Measurements from ENCODE around the gene GGTA1. TPM values are rescaled to one million over a fixed set of nuclear protein-coding genes. Genes with fewer than 3 reads are reported as not detected.

GGTA1 gene
- total RNA-seq, 1 experiment from 2014 or later: not detected

- H3K36me3 Mint-ChIP-seq (ENCODE audit: insufficient read depth in 1 of 3, low read depth in 3 of 3): no peaks in the 10 kb centered on the region
- H3K27ac Mint-ChIP-seq: no peak overlapping the region; a peak in 1 of 7 replicates
- Histone ChIP-seq H4K91ac (ENCODE audit: insufficient read length, low read depth, low read length) (no peak overlapping the region), H3K27me3 (ENCODE audit: insufficient read depth, low read length) (no peaks in the 10 kb centered on the region), H2BK5ac (ENCODE audit: insufficient read length, low read length) (no peak overlapping the region), H2BK15ac (ENCODE audit: low read depth, low read length) (no peak overlapping the region), H3K79me1 (ENCODE audit: insufficient read depth, low read depth, low read length, poor library complexity, severe bottlenecking) (no peaks in the 10 kb centered on the region), H3K27ac (ENCODE audit: insufficient read length, low read depth, low read length) (no peak overlapping the region), H3K23ac (ENCODE audit: insufficient read length, low read depth, low read length) (no peak overlapping the region), H3K14ac (ENCODE audit: insufficient read depth, low read length) (no peak overlapping the region), H2BK120ac (ENCODE audit: low read depth, low read length, poor library complexity, severe bottlenecking) (no peak overlapping the region), H4K5ac (ENCODE audit: insufficient read length, low read depth, low read length) (no peak overlapping the region), H2BK20ac (ENCODE audit: low read depth, low read length, poor library complexity, severe bottlenecking) (no peak overlapping the region), H3K56ac (ENCODE audit: insufficient read length, low read depth, low read length) (no peak overlapping the region), H3K4ac (ENCODE audit: low read depth, low read length) (no peak overlapping the region), H3K4me2 (ENCODE audit: insufficient read depth, insufficient read length, low read length) (no peak overlapping the region), H3K18ac (ENCODE audit: insufficient read length, low read depth, low read length) (no peak overlapping the region), H4K20me1 (ENCODE audit: control insufficient read depth, insufficient read depth, insufficient read length) (no peaks in the 10 kb centered on the region), H2BK12ac (ENCODE audit: insufficient read length, low read depth, low read length) (no peak overlapping the region), H2AK5ac (ENCODE audit: insufficient read length, low read length) (no peak overlapping the region), H3T11ph (ENCODE audit: low read length) (no peak overlapping the region), H3K79me2 (ENCODE audit: insufficient read depth, low read length) (no peaks in the 10 kb centered on the region), H3K23me2 (ENCODE audit: insufficient read length, low read depth, low read length, poor library complexity, severe bottlenecking) (no peaks in the 10 kb centered on the region), H2AFZ (ENCODE audit: low read length) (no peak overlapping the region), H4K8ac (replicated peaks; ENCODE audit: insufficient read length, low read depth, low read length) (no peak overlapping the region), H3K9me3 (ENCODE audit: control insufficient read depth, low read depth, low read length) (no peaks in the 10 kb centered on the region), H3K9ac (ENCODE audit: extremely low read depth, insufficient read length, low read length) (no peak overlapping the region), H3K4me1 (ENCODE audit: insufficient read depth, low read length) (no peaks in the 10 kb centered on the region; the same call in 1 of the 2 replicates)
- DNase-seq: no peak
- H3K4me3 Mint-ChIP-seq: no peak overlapping the region
- peaks cover 28% of the 10 kb centered on the region for H3K27me3 Mint-ChIP-seq (ENCODE audit: low read depth)
- peaks cover 28 to 33% of the 10 kb centered on the region in 2 experiments for H3K4me1 Mint-ChIP-seq
- no peak for TF ChIP-seq CTCF (conservative IDR thresholded peaks at IDR 0.05)
- WGBS (ENCODE audit: extremely low coverage, insufficient read length, low lambda C conversion rate): no CpG with 5 or more reads among the region's 8 CpGs
- no peaks in the 10 kb centered on the region; a peak in 1 of 5 replicates for H3K9me3 Mint-ChIP-seq
Measured at GRCh38 chr9:121478816-121479676, 20.6 kb downstream of the GGTA1 start.

Measured in H9 (cell line).